Measurements from ENCODE around the gene ERH.
A peak's percentile ranks its signal among the peaks of the same experiment; 100 is the strongest.

The ERH gene

GRCh38 chr14:69355607-69356281 is 42.4 kb downstream of the ERH start:
- H3K36me3 Mint-ChIP-seq (ENCODE audit: low read depth), result no peaks in the 10 kb centered on the region
- H3K27ac Mint-ChIP-seq, result peak overlapping the region; percentile 71
- H3K9me3 Mint-ChIP-seq, result no peaks in the 10 kb centered on the region
- H3K27me3 Mint-ChIP-seq, result no peaks in the 10 kb centered on the region
- peaks cover 42% of the 10 kb centered on the region for H3K4me1 Mint-ChIP-seq (ENCODE audit: low read depth)
- H3K4me3 Mint-ChIP-seq, result no peak overlapping the region

- H3K9me3 Mint-ChIP-seq, result no peaks in the 10 kb centered on the region
- H3K4me3 Mint-ChIP-seq, result no peak overlapping the region
- peak overlapping the region; percentile 71 for H3K27ac Mint-ChIP-seq
- peaks cover 38% of the 10 kb centered on the region for H3K4me1 Mint-ChIP-seq (ENCODE audit: low read depth)
- no peaks in the 10 kb centered on the region for H3K27me3 Mint-ChIP-seq
- no peaks in the 10 kb centered on the region for H3K36me3 Mint-ChIP-seq (ENCODE audit: low read depth)
Observed at GRCh38 chr14:69355154-69355597, 42.9 kb downstream of the ERH start.

- Mint-ChIP-seq H3K36me3 (ENCODE audit: low read depth) (no peaks in the 10 kb centered on the region), H3K4me3 (peak overlapping the region; percentile 63), H3K27me3 (no peaks in the 10 kb centered on the region), H3K4me1 (ENCODE audit: low read depth) (peaks cover 38% of the 10 kb centered on the region), H3K27ac (peak overlapping the region; percentile 77), H3K9me3 (no peaks in the 10 kb centered on the region)
Observed at GRCh38 chr14:69354383-69355153, 43.5 kb downstream of the ERH start.

- peaks cover 25% of the 10 kb centered on the region for H3K4me1 Mint-ChIP-seq (ENCODE audit: low read depth)
- no peaks in the 10 kb centered on the region for H3K27me3 Mint-ChIP-seq
- H3K4me3 Mint-ChIP-seq, result no peak overlapping the region
- H3K27ac Mint-ChIP-seq, result no peak overlapping the region
- H3K36me3 Mint-ChIP-seq (ENCODE audit: low read depth), result no peaks in the 10 kb centered on the region
- no peaks in the 10 kb centered on the region for H3K9me3 Mint-ChIP-seq
Observed at GRCh38 chr14:69353168-69353567, 44.9 kb downstream of the ERH start.

- H3K36me3 Mint-ChIP-seq (ENCODE audit: low read depth), result no peaks in the 10 kb centered on the region
- H3K27ac Mint-ChIP-seq, result no peak overlapping the region
- no peaks in the 10 kb centered on the region for H3K9me3 Mint-ChIP-seq
- H3K4me3 Mint-ChIP-seq, result no peak overlapping the region
- H3K4me1 Mint-ChIP-seq (ENCODE audit: low read depth), result peaks cover 19% of the 10 kb centered on the region
- peaks cover 4% of the 10 kb centered on the region for H3K27me3 Mint-ChIP-seq
Observed at GRCh38 chr14:69351911-69352310, 46.2 kb downstream of the ERH start.

DNA sequence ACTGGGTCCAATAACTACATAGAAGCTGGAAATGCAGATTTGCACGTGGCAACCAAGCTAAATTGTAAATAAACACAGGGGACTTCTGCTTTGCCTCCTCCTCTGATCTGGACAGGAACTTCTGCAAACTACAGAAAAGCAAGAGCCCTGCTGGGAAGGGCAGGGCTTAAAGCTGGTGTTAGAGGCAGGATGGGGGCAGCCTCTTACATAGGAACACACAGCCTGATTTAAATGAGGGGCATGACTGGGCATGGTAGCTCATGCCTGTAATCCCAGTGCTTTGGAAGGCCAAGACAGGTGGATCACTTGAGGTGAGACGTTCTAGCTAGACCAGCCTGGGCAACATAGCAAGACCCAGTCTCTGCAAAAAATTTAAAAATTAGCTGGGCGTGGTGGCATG is 46.7 kb downstream of the ERH start:
- peaks cover 19% of the 10 kb centered on the region for H3K4me1 Mint-ChIP-seq (ENCODE audit: low read depth)
- H3K9me3 Mint-ChIP-seq, result no peaks in the 10 kb centered on the region
- no peak overlapping the region for H3K4me3 Mint-ChIP-seq
- peaks cover 4% of the 10 kb centered on the region for H3K27me3 Mint-ChIP-seq
- H3K27ac Mint-ChIP-seq, result no peak overlapping the region
- no peaks in the 10 kb centered on the region for H3K36me3 Mint-ChIP-seq (ENCODE audit: low read depth)

DNA sequence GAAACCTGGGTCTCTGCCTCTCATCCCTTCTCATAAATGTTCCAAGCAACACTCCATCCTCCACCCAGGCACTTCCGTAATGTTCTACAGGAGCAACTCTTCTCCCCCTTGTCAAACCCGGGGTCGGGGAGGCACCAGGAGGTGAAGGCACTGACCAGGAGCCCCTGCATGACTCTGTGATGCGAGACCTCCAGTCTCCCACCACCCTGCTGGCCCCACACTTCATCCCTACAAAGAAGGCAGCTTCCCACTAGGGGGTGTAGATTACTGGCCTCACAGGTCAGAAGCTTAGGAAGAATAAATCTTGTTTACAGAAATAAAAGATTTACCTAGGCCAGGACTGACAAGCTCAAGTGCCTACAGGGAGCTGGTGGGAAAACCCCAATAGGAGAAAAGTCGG is 47.2 kb downstream of the ERH start:
- no peak overlapping the region for H3K27ac Mint-ChIP-seq
- H3K4me3 Mint-ChIP-seq, result no peak overlapping the region
- no peaks in the 10 kb centered on the region for H3K9me3 Mint-ChIP-seq
- H3K27me3 Mint-ChIP-seq, result peaks cover 4% of the 10 kb centered on the region
- H3K36me3 Mint-ChIP-seq (ENCODE audit: low read depth), result no peaks in the 10 kb centered on the region
- peaks cover 19% of the 10 kb centered on the region for H3K4me1 Mint-ChIP-seq (ENCODE audit: low read depth)

DNA sequence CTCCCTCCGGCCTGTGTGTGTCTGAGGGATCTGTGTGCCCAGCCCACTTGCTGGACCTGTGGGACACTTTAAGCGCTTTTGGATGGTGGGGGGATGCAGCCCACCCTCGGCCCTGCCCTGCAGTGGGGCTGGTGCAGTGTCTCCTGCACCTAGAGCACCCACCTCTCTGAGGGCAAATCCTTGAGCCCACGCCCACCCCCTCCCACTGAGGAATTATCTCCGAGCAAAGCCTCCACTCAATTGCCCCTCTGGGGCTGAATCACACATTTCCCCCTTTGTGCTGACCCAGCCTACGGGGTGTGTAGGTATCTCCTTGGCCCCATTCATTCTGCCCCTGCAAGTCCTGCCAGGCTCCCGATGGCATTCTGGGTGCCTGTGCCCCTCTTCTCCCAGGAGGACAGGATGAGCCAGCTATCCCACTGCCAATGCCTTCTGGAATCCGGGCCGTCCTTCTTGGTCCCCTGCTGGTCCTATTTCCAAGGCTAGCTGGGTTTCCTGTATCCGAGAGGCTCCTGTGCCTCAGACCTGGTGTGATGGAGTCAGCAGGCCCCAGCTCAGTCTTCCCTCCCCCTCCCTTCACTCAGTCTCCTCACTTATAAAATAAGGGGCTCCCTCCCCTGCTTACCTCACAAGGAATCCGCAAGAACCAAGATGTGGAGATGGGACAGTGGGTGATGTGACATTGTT is 48.9 kb downstream of the ERH start:
- H3K4me1 Mint-ChIP-seq (ENCODE audit: low read depth), result peaks cover 6% of the 10 kb centered on the region
- H3K4me3 Mint-ChIP-seq, result no peak overlapping the region
- no peaks in the 10 kb centered on the region for H3K36me3 Mint-ChIP-seq (ENCODE audit: low read depth)
- no peaks in the 10 kb centered on the region for H3K9me3 Mint-ChIP-seq
- H3K27me3 Mint-ChIP-seq, result peaks cover 4% of the 10 kb centered on the region
- H3K27ac Mint-ChIP-seq, result no peak overlapping the region

DNA sequence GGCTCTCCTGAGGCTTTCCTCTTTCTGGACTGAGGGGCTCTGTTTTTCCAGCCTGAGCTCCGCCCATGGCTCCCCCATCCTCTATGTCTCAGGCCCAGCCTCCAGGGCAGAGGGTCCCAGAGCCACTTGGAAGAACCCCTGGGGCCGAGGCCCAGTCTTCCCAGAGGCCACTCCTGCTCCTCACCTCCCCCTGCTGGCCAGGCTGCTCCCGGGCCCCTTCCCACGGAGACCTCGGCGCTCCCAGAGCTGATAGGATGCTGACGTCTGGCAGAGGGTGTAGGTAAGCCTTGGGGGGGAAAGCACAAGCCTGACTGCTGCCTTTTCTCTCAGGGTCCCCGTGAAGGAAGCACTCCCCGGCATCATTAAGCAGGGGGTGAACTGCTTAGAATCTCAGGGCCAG is 51.4 kb downstream of the ERH start:
- Mint-ChIP-seq H3K27ac (no peak overlapping the region), H3K27me3 (peaks cover 4% of the 10 kb centered on the region), H3K4me1 (ENCODE audit: low read depth) (no peaks in the 10 kb centered on the region), H3K4me3 (no peak overlapping the region), H3K36me3 (ENCODE audit: low read depth) (no peaks in the 10 kb centered on the region), H3K9me3 (no peaks in the 10 kb centered on the region)

GRCh38 chr14:69345402-69345801 is 52.7 kb downstream of the ERH start:
- peaks cover 4% of the 10 kb centered on the region for H3K27me3 Mint-ChIP-seq
- H3K36me3 Mint-ChIP-seq (ENCODE audit: low read depth), result no peaks in the 10 kb centered on the region
- H3K9me3 Mint-ChIP-seq, result no peaks in the 10 kb centered on the region
- no peaks in the 10 kb centered on the region for H3K4me1 Mint-ChIP-seq (ENCODE audit: low read depth)
- H3K27ac Mint-ChIP-seq, result no peak overlapping the region
- no peak overlapping the region for H3K4me3 Mint-ChIP-seq

DNA sequence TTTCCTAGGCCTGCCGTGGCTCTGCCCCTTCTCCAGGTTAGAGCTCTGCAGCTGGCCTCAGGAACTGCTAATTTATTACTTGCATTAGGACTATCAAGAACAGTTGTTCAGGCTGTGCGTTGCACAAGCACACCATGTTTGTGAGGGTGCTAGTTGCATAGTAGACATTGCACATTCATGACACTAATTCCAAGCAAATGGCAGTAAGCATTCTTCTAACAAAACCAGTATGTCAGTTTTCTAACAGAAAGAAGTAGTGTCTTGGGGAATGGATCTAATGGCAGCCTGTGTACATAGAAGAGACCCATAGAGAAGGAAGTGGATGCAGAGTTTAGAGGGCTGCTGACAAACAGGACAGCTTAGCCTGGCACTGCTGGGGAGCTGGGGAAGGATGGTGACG is 53.9 kb downstream of the ERH start:
- H3K27ac Mint-ChIP-seq, result no peak overlapping the region
- no peaks in the 10 kb centered on the region for H3K4me1 Mint-ChIP-seq (ENCODE audit: low read depth)
- H3K27me3 Mint-ChIP-seq, result peaks cover 4% of the 10 kb centered on the region
- H3K9me3 Mint-ChIP-seq, result no peaks in the 10 kb centered on the region
- H3K36me3 Mint-ChIP-seq (ENCODE audit: low read depth), result no peaks in the 10 kb centered on the region
- H3K4me3 Mint-ChIP-seq, result no peak overlapping the region

- Mint-ChIP-seq H3K36me3 (ENCODE audit: low read depth) (no peaks in the 10 kb centered on the region), H3K4me1 (ENCODE audit: low read depth) (no peaks in the 10 kb centered on the region), H3K9me3 (no peaks in the 10 kb centered on the region), H3K27me3 (peaks cover 4% of the 10 kb centered on the region), H3K4me3 (no peak overlapping the region), H3K27ac (no peak overlapping the region)
Observed at GRCh38 chr14:69342928-69343525, 55.1 kb downstream of the ERH start.

DNA sequence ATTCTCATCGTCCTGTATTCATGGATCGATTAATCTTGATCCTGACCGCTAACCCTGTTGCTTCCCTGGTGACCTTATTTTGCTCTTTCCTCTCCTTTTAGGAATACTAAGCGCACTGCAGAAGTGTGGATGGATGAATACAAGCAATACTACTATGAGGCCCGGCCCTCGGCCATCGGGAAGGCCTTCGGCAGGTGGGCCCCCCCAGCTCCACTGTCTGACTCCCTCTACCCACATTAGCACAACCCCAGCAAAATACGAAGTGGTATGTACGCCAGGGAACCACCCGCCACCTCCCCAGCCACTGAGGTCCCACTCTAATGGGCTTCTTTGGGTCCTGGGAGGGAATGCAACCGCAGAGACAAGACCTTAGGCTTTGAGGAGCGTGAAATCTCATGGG is 58.7 kb downstream of the ERH start:
- Mint-ChIP-seq H3K27me3 (no peaks in the 10 kb centered on the region), H3K4me1 (ENCODE audit: low read depth) (peaks cover 8% of the 10 kb centered on the region), H3K36me3 (ENCODE audit: low read depth) (no peaks in the 10 kb centered on the region), H3K27ac (no peak overlapping the region), H3K9me3 (no peaks in the 10 kb centered on the region), H3K4me3 (no peak overlapping the region)

- Mint-ChIP-seq H3K27ac (no peak overlapping the region), H3K9me3 (no peaks in the 10 kb centered on the region), H3K4me3 (no peak overlapping the region), H3K36me3 (ENCODE audit: low read depth) (no peaks in the 10 kb centered on the region), H3K27me3 (no peaks in the 10 kb centered on the region), H3K4me1 (ENCODE audit: low read depth) (peaks cover 8% of the 10 kb centered on the region)
Observed at GRCh38 chr14:69337984-69338383, 60.1 kb downstream of the ERH start.

GRCh38 chr14:69335371-69335771 is 62.7 kb downstream of the ERH start:
- Mint-ChIP-seq H3K4me1 (ENCODE audit: low read depth) (peaks cover 8% of the 10 kb centered on the region), H3K27me3 (no peaks in the 10 kb centered on the region), H3K9me3 (no peaks in the 10 kb centered on the region), H3K27ac (no peak overlapping the region), H3K4me3 (no peak overlapping the region), H3K36me3 (ENCODE audit: low read depth) (no peaks in the 10 kb centered on the region)

Data from stimulated activated naive CD8-positive, alpha-beta T cell treated with anti-CD3 and anti-CD28 coated beads, Interleukin-15, Interleukin-2, amounts not matched to agents 100 ng/mL and 50 ng/mL, for 24 hours (primary cell).